HG03442 (cell line): ENCODE results near the gene CHMP1B.

ENCODE experiments used
- ATAC-seq: cut with Tn5 transposase; IDR thresholded peaks from one replicate; pipeline ENCODE4 v1.9.1; 2021; ENCODE audit warnings: mild to moderate bottlenecking, moderate library complexity; ENCODE audit not compliant: unreplicated experiment

Gene CHMP1B

GRCh38 chr18:11897781-11898180, 46.6 kb downstream of the CHMP1B start:
- ATAC-seq: no peak

- no peak for ATAC-seq
These were observed 47.9 kb downstream of the CHMP1B start for GRCh38 chr18:11899063-11899462.

GRCh38 chr18:11901826-11902438, 50.7 kb downstream of the CHMP1B start:
- no peak for ATAC-seq

- no peak for ATAC-seq
These were observed 51.5 kb downstream of the CHMP1B start for GRCh38 chr18:11902522-11903292.
